Adrenal gland (tissue), 12 donors: Measurements from ENCODE around the gene MXRA7. TPM values are rescaled to one million over a fixed set of nuclear protein-coding genes. Genes with fewer than 3 reads are reported as not detected.
"Not testable (repeated sequence)": the region's sequence is repeated elsewhere in the genome, so short reads cannot be mapped to it uniquely, and the experiment has no call there.

Source experiments
- DNase-seq, 7 donors: peaks; one replicate each; pipeline ENCODE4 v3.0.0-alpha.2; 2019 to 2020
- H3K27ac ChIP-seq, 5 donors: fragments of 200-600 bp; sonication (generic) in 4 of 5; 1 replicate in 3 of 5; 2 replicates in 2 of 5; pipeline versions ENCODE4 v1.5.1 to v1.8.0; 2016 to 2020; ENCODE audit warnings: mild to moderate bottlenecking in 1 of 5
- H3K27me3 ChIP-seq: fragments of 200-600 bp; 2 replicates; pipeline ENCODE4 v1.8.0; 2021
- H3K36me3 ChIP-seq, 2 donors: fragments of 200-600 bp; replicated peaks in 1 of 2; 1 replicate in 1 of 2; 2 replicates in 1 of 2; pipeline versions ENCODE4 v1.5.1 to v1.8.0; 2018 to 2022
- H3K4me1 ChIP-seq, 2 donors: fragments of 200-600 bp; replicated peaks in 1 of 2; 1 replicate in 1 of 2; 2 replicates in 1 of 2; pipeline versions ENCODE4 v1.5.1 to v1.8.0; 2018 to 2021
- H3K4me3 ChIP-seq, 4 donors: fragments of 200-600 bp; sonication (generic) in 3 of 4; one replicate each; pipeline ENCODE4 v1.5.1; 2016 to 2018
- H3K9me3 ChIP-seq, 3 donors: fragments of 200-600 bp; sonication (generic) in 1 of 3; replicated peaks in 1 of 3; 1 replicate in 2 of 3; 2 replicates in 1 of 3; pipeline versions ENCODE4 v1.5.1 to v1.8.0; 2016 to 2021
- CTCF ChIP-seq, 6 experiments: fragments of 450-650 bp in 4 of 6; fragments of 200-600 bp in 2 of 6; sonication (generic) in 1 of 6; IDR thresholded peaks; 1 replicate in 5 of 6; 2 replicates in 1 of 6; pipeline versions ENCODE4 v1.5.1 to v1.8.0; 2016 to 2021; ENCODE audit warnings: antibody characterized with exemption in 6 of 6, mild to moderate bottlenecking in 2 of 6, moderate library complexity in 1 of 6
- POLR2A ChIP-seq, 2 donors: fragments of 450-650 bp; IDR thresholded peaks; one replicate each; pipeline ENCODE4 v1.6.1; 2017; ENCODE audit warnings: antibody characterized with exemption in 2 of 2, mild to moderate bottlenecking in 2 of 2, moderate library complexity in 1 of 2
- WGBS, 4 donors: extraction: QIAGEN DNeasy Blood & Tissue Kit in 2 of 4; methylation state at CpG; one replicate each; pipeline versions ENCODE4 v1.1.5 to v1.1.7; 2013 to 2017; 5-methylcytosine and 5-hydroxymethylcytosine counted together
- intact Hi-C, 2 donors: fragments of 100-400 bp; cut with DNase I; formaldehyde crosslinking; loops; one replicate each; pipeline versions ENCODE4 v1.14.1 to v1.15.0; 2022 to 2023
- polyA plus RNA-seq, 3 donors: library from polyadenylated mRNA; stranded (reverse); fragments of 200-250 nt in 2 of 3; fragments of 350-450 nt in 1 of 3; fragmentation: Illumina TruSeq in 1 of 3; extraction: RNeasy Lipid Tissue Mini Kit (QIAGEN cat#74804) in 1 of 3; gene quantifications; one replicate each; pipeline ENCODE4 v1.2.3, GENCODE V29; 2013 to 2014
- total RNA-seq, 9 donors: library from RNA; depleted of rRNA in 4 of 9; stranded (reverse); fragments of >200 nt in 4 of 9; fragments of 120-200 nt in 1 of 9; fragmentation: NEBNext Ultra II Directional in 1 of 9; extraction: Animal tissue kit (Norgen Biotek cat#: 25700) in 1 of 9; gene quantifications; one replicate each; pipeline versions ENCODE4 v1.1.0 to v1.2.4, GENCODE V29; 2013 to 2023
- donor health status: healthy with polysubstance abuse.
- donor health status: Bipolar disorder and iron deficiency.
- donor health status: DM: yes; HTN: yes; CAD: no.
- donor health status: DM: no; HTN: no; CAD: no.
- donor health status: DM: no; HTN: no; CAD: no.
- donor health status: DM: yes; HTN: yes; CAD: no.

MXRA7 gene
- total and polyA plus RNA-seq, 12 donors: 81.5 to 671 (median 356) TPM

DNA sequence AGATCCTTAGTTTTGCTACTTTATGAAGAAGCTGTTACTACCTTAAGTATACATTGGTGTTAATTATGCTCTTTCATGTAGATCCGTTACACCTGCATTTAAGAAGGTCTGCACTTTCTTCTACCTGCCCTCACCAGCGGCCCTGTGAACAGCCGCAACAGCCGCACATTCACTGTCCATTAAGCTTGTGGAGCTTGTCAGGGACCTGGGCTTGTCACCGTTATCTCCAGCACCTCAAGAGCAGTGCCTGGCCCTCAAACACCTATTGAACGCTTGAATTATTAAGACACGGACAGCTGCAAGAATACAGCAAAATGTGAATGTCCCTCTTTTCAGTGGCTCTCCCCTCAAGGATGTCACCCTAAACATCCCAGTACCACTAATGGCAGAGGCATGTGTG is 3.0 kb upstream of the MXRA7 start:
- TF ChIP-seq CTCF (IDR thresholded peaks at IDR 0.05) (no peak), POLR2A (IDR thresholded peaks at IDR 0.05) (no peak)
- WGBS, 4 donors: 91 to 97% (median 93%) methylated on average over 7 of the region's 7 CpGs
- Histone ChIP-seq H3K36me3 (peaks cover 0 to 56% of the 10 kb centered on the region in 2 donors), H3K4me3 (no peak overlapping the region), H3K4me1 (peaks cover 23 to 52% of the 10 kb centered on the region in 2 donors), H3K27ac (no peak overlapping the region), H3K27me3 (no peaks in the 10 kb centered on the region), H3K9me3 (no peaks in the 10 kb centered on the region)
- no peak for DNase-seq
- intact Hi-C loops: loop anchor here (10.0 kb wide), 2 partner anchors 149 to 159 kb away; a partner anchor contains a TSS

- intact Hi-C loops: loop anchor here (10.0 kb wide), 2 partner anchors 148 to 158 kb away; a partner anchor contains a TSS
- Histone ChIP-seq H3K4me1 (peaks cover 36 to 66% of the 10 kb centered on the region in 2 donors), H3K36me3 (peaks cover 0 to 41% of the 10 kb centered on the region in 2 donors)
- not testable (repeated sequence) for DNase-seq, H3K4me3 ChIP-seq, H3K27me3 ChIP-seq, H3K27ac ChIP-seq, H3K9me3 ChIP-seq
- WGBS, 4 donors: 68 to 75% (median 69%) methylated on average over 7 of the region's 7 CpGs
Observed at GRCh38 chr17:76712321-76712720, 1.6 kb upstream of the MXRA7 start.

- peak in 1 of 2 donors; percentile 38 for TF ChIP-seq POLR2A (IDR thresholded peaks at IDR 0.05)
- 4 to 13% (median 8%) methylated on average over 9 to 47 of the region's 79 CpGs for WGBS, 4 donors
- H3K36me3 ChIP-seq: peaks cover 0 to 20% of the 10 kb centered on the region in 2 donors
- DNase-seq: peak in 3 of 7 donors; percentile 42 to 56 (median 52)
- H3K27me3 ChIP-seq, H3K9me3 ChIP-seq: not testable (repeated sequence)
- H3K4me3 ChIP-seq: peak overlapping the region in 2 of 4 donors; percentile 56 to 84
- peak overlapping the region; percentile 67 to 96 (median 90) for H3K27ac ChIP-seq
- H3K4me1 ChIP-seq: peaks cover 31 to 55% of the 10 kb centered on the region in 2 donors
- intact Hi-C loops: loop anchor here (10.0 kb wide), 2 partner anchors 145 to 155 kb away; a partner anchor contains a TSS
Observed at GRCh38 chr17:76709951-76710862, 558 bp downstream of the MXRA7 start.

- intact Hi-C loops: no loop called here
- peaks cover 0 to 18% of the 10 kb centered on the region in 2 donors for H3K36me3 ChIP-seq
- peak overlapping the region in 2 of 4 donors; percentile 56 to 84 for H3K4me3 ChIP-seq
- DNase-seq: peak; percentile 61 to 92 (median 80)
- H3K9me3 ChIP-seq: no peaks in the 10 kb centered on the region
- peaks cover 31 to 53% of the 10 kb centered on the region in 2 donors for H3K4me1 ChIP-seq
- peak in 1 of 6 experiments; percentile 13 for TF ChIP-seq CTCF (IDR thresholded peaks at IDR 0.05)
- peak; percentile 50 to 64 for TF ChIP-seq POLR2A (IDR thresholded peaks at IDR 0.05)
- H3K27ac ChIP-seq: peak overlapping the region; percentile 67 to 96 (median 90)
- no peaks in the 10 kb centered on the region for H3K27me3 ChIP-seq
- WGBS, 4 donors: 22 to 49% (median 32%) methylated on average over 13 to 29 of the region's 29 CpGs
Observed at GRCh38 chr17:76709077-76709950, 1.5 kb downstream of the MXRA7 start.
